Middle frontal gyrus (tissue), 1 donor: ENCODE data around the gene PTRH2.

Experiments
- DNase-seq: peaks from one replicate; pipeline ENCODE4 v3.0.0-alpha.2; 2015; ENCODE audit warnings: low spot score; ENCODE audit errors: extremely low spot score

Gene PTRH2

GRCh38 chr17:59722623-59723022 is 15.4 kb upstream of the PTRH2 start:
- no peak for DNase-seq

- DNase-seq, result no peak
These were observed 12.3 kb upstream of the PTRH2 start for GRCh38 chr17:59719526-59719925.

GRCh38 chr17:59716427-59716826 is 9.2 kb upstream of the PTRH2 start:
- DNase-seq, result no peak

GRCh38 chr17:59714255-59714654 is 7.0 kb upstream of the PTRH2 start:
- no peak for DNase-seq

GRCh38 chr17:59712862-59713261 is 5.6 kb upstream of the PTRH2 start:
- no peak for DNase-seq

- no peak for DNase-seq
These were observed 4.7 kb upstream of the PTRH2 start for GRCh38 chr17:59711936-59712335.

- DNase-seq, result no peak
These were observed 771 bp upstream of the PTRH2 start for GRCh38 chr17:59707971-59708430.

- no peak for DNase-seq
These were observed 4.9 kb downstream of the PTRH2 start for GRCh38 chr17:59702304-59702703.

- DNase-seq, result no peak
These were observed 7.4 kb downstream of the PTRH2 start for GRCh38 chr17:59699786-59700185.

GRCh38 chr17:59699218-59699617 is 8.0 kb downstream of the PTRH2 start:
- DNase-seq, result no peak

- no peak for DNase-seq
These were observed 9.1 kb downstream of the PTRH2 start for GRCh38 chr17:59698143-59698542.

- no peak for DNase-seq
These were observed 10.4 kb downstream of the PTRH2 start for GRCh38 chr17:59696682-59697277.

- no peak for DNase-seq
These were observed 11.1 kb downstream of the PTRH2 start for GRCh38 chr17:59695945-59696681.

- DNase-seq, result no peak
These were observed 12.9 kb downstream of the PTRH2 start for GRCh38 chr17:59694344-59694743.

GRCh38 chr17:59693582-59693981 is 13.6 kb downstream of the PTRH2 start:
- DNase-seq, result no peak

- no peak for DNase-seq
These were observed 18.7 kb downstream of the PTRH2 start for GRCh38 chr17:59688496-59688895.

- DNase-seq, result no peak
These were observed 19.2 kb downstream of the PTRH2 start for GRCh38 chr17:59688008-59688407.

GRCh38 chr17:59684967-59685366 is 22.3 kb downstream of the PTRH2 start:
- no peak for DNase-seq

GRCh38 chr17:59683283-59683682 is 23.9 kb downstream of the PTRH2 start:
- DNase-seq, result no peak

- no peak for DNase-seq
These were observed 26.9 kb downstream of the PTRH2 start for GRCh38 chr17:59680314-59680713.

- DNase-seq, result no peak
These were observed 28.3 kb downstream of the PTRH2 start for GRCh38 chr17:59678918-59679317.

- no peak for DNase-seq
These were observed 30.5 kb downstream of the PTRH2 start for GRCh38 chr17:59676716-59677115.

- no peak for DNase-seq
These were observed 32.0 kb downstream of the PTRH2 start for GRCh38 chr17:59675231-59675630.
